ENCODE measurements around the gene PHF20. TPM values are rescaled to one million over a fixed set of nuclear protein-coding genes. Genes with fewer than 3 reads are reported as not detected.

The PHF20 gene
- total and polyA plus RNA-seq, 2 of the 13 experiments (the other 11 are each of a cell fraction or from before 2014, with no cell fraction given): 22.8 to 34.1 TPM

DNA sequence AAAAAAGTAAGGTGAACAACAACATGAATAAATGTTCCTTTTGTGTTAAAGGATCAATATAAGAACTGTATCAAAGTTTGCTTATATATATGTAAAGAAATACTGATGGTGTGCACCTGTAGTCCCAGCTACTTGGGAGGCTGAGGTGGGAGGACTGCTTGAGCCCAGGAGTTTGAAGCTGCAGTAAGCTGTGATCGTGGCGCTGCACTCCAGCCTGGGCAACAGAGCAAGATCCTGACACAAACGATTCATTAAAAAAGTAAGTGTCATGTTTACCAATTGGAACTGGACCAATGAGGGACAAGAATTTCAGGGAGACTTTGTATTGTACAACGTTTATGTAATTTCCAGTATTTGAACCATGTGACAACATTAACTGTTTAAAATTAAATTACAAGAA lies 5.0 kb upstream of the PHF20 start (continued):
- TF ChIP-seq, protein P1, sequence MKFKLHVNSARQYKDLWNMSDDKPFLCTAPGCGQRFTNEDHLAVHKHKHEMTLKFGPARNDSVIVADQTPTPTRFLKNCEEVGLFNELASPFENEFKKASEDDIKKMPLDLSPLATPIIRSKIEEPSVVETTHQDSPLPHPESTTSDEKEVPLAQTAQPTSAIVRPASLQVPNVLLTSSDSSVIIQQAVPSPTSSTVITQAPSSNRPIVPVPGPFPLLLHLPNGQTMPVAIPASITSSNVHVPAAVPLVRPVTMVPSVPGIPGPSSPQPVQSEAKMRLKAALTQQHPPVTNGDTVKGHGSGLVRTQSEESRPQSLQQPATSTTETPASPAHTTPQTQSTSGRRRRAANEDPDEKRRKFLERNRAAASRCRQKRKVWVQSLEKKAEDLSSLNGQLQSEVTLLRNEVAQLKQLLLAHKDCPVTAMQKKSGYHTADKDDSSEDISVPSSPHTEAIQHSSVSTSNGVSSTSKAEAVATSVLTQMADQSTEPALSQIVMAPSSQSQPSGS (CRISPR knock-in tag; IDR thresholded peaks at IDR 0.05): no peak
- TF ChIP-seq PAX8 (CRISPR knock-in tag; IDR thresholded peaks at IDR 0.05; ENCODE audit: borderline replicate concordance) (no peak), ZNF263 (CRISPR knock-in tag; IDR thresholded peaks at IDR 0.05) (peak; percentile 74), ATAD3A (CRISPR knock-in tag; IDR thresholded peaks at IDR 0.05) (no peak), ZNF776 (CRISPR knock-in tag; IDR thresholded peaks at IDR 0.05) (no peak), AGO2 (optimal IDR thresholded peaks at IDR 0.05; ENCODE audit: low read depth, low read length) (no peak), ZNF121 (CRISPR knock-in tag; IDR thresholded peaks at IDR 0.05) (peak; percentile 97), ZSCAN20 (CRISPR knock-in tag; IDR thresholded peaks at IDR 0.05; ENCODE audit: borderline replicate concordance) (no peak), CREM (IDR thresholded peaks at IDR 0.05) (no peak), CREM (CRISPR knock-in tag; IDR thresholded peaks at IDR 0.05) (no peak)
- TF ChIP-seq, protein P2, sequence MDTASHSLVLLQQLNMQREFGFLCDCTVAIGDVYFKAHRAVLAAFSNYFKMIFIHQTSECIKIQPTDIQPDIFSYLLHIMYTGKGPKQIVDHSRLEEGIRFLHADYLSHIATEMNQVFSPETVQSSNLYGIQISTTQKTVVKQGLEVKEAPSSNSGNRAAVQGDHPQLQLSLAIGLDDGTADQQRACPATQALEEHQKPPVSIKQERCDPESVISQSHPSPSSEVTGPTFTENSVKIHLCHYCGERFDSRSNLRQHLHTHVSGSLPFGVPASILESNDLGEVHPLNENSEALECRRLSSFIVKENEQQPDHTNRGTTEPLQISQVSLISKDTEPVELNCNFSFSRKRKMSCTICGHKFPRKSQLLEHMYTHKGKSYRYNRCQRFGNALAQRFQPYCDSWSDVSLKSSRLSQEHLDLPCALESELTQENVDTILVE (CRISPR knock-in tag; IDR thresholded peaks at IDR 0.05): no peak
- TF ChIP-seq, protein P3, sequence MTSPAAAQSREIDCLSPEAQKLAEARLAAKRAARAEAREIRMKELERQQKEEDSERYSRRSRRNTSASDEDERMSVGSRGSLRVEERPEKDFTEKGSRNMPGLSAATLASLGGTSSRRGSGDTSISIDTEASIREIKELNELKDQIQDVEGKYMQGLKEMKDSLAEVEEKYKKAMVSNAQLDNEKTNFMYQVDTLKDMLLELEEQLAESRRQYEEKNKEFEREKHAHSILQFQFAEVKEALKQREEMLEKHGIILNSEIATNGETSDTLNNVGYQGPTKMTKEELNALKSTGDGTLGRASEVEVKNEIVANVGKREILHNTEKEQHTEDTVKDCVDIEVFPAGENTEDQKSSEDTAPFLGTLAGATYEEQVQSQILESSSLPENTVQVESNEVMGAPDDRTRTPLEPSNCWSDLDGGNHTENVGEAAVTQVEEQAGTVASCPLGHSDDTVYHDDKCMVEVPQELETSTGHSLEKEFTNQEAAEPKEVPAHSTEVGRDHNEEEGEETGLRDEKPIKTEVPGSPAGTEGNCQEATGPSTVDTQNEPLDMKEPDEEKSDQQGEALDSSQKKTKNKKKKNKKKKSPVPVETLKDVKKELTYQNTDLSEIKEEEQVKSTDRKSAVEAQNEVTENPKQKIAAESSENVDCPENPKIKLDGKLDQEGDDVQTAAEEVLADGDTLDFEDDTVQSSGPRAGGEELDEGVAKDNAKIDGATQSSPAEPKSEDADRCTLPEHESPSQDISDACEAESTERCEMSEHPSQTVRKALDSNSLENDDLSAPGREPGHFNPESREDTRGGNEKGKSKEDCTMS (CRISPR knock-in tag; conservative IDR thresholded peaks at IDR 0.05): no peak
- TF ChIP-seq, protein P4, sequence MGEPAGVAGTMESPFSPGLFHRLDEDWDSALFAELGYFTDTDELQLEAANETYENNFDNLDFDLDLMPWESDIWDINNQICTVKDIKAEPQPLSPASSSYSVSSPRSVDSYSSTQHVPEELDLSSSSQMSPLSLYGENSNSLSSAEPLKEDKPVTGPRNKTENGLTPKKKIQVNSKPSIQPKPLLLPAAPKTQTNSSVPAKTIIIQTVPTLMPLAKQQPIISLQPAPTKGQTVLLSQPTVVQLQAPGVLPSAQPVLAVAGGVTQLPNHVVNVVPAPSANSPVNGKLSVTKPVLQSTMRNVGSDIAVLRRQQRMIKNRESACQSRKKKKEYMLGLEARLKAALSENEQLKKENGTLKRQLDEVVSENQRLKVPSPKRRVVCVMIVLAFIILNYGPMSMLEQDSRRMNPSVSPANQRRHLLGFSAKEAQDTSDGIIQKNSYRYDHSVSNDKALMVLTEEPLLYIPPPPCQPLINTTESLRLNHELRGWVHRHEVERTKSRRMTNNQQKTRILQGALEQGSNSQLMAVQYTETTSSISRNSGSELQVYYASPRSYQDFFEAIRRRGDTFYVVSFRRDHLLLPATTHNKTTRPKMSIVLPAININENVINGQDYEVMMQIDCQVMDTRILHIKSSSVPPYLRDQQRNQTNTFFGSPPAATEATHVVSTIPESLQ (CRISPR knock-in tag; conservative IDR thresholded peaks at IDR 0.05): no peak
- TF ChIP-seq, protein P5, sequence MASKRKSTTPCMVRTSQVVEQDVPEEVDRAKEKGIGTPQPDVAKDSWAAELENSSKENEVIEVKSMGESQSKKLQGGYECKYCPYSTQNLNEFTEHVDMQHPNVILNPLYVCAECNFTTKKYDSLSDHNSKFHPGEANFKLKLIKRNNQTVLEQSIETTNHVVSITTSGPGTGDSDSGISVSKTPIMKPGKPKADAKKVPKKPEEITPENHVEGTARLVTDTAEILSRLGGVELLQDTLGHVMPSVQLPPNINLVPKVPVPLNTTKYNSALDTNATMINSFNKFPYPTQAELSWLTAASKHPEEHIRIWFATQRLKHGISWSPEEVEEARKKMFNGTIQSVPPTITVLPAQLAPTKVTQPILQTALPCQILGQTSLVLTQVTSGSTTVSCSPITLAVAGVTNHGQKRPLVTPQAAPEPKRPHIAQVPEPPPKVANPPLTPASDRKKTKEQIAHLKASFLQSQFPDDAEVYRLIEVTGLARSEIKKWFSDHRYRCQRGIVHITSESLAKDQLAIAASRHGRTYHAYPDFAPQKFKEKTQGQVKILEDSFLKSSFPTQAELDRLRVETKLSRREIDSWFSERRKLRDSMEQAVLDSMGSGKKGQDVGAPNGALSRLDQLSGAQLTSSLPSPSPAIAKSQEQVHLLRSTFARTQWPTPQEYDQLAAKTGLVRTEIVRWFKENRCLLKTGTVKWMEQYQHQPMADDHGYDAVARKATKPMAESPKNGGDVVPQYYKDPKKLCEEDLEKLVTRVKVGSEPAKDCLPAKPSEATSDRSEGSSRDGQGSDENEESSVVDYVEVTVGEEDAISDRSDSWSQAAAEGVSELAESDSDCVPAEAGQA (IDR thresholded peaks at IDR 0.05; ENCODE audit: low read depth): no peak
- TF ChIP-seq, protein P5 (CRISPR knock-in tag; IDR thresholded peaks at IDR 0.05; ENCODE audit: borderline replicate concordance): no peak
